OCI-LY3 (cell line): Measurements from ENCODE around the gene TIMELESS.

ENCODE experiments used
- H2AFZ ChIP-seq: fragments of 200-600, 300-600 bp; shearing (Covaris generic); 2 replicates; pipeline ENCODE4 v1.6.0; 2014; ENCODE audit warnings: antibody characterized with exemption, low read depth, low read length
- H3K27ac ChIP-seq: fragments of 200-600, 300-600 bp; sonication (generic); 2 replicates; pipeline ENCODE4 v1.5.1; 2014; ENCODE audit warnings: mild to moderate bottlenecking, low read length, moderate library complexity, mixed read lengths
- H3K27me3 ChIP-seq: fragments of 200-600, 300-600 bp; sonication (generic); 2 replicates; pipeline ENCODE4 v1.6.1; 2014; ENCODE audit warnings: low read depth, low read length, mixed read lengths
- H3K36me3 ChIP-seq: fragments of 200-600, 300-600 bp; sonication (generic); replicated peaks from 2 replicates; pipeline ENCODE3; 2014; ENCODE audit warnings: low read depth, low read length, mixed read lengths
- H3K4me1 ChIP-seq: fragments of 300-600, 200-600 bp; sonication (generic); 2 replicates; pipeline ENCODE4 v1.6.1; 2014; ENCODE audit warnings: low read length, mixed read lengths
- H3K4me2 ChIP-seq: fragments of 200-600, 300-600 bp; sonication (generic); 2 replicates; pipeline ENCODE4 v1.6.1; 2014; ENCODE audit warnings: low read length, mixed read lengths
- H3K4me3 ChIP-seq: fragments of 300-600, 200-600 bp; sonication (generic); 2 replicates; pipeline ENCODE4 v1.5.1; 2014; ENCODE audit warnings: antibody characterized with exemption, mild to moderate bottlenecking, low read length, moderate library complexity
- H3K79me2 ChIP-seq: fragments of 300-600, 200-600 bp; shearing (Covaris generic); 2 replicates; pipeline ENCODE4 v1.6.1; 2014; ENCODE audit warnings: mild to moderate bottlenecking, low read length, mixed read lengths
- H3K9ac ChIP-seq: fragments of 300-600, 200-600 bp; shearing (Covaris generic); 2 replicates; pipeline ENCODE4 v1.6.0; 2014; ENCODE audit warnings: mild to moderate bottlenecking, low read length, moderate library complexity
- H3K9me3 ChIP-seq: fragments of 200-600, 300-600 bp; shearing (Covaris generic); 2 replicates; pipeline ENCODE4 v1.6.1; 2014; ENCODE audit warnings: low read length, mixed read lengths; ENCODE audit not compliant: insufficient read depth
- H4K20me1 ChIP-seq: fragments of 200-600, 300-600 bp; sonication (generic); 2 replicates; pipeline ENCODE4 v1.6.1; 2016; ENCODE audit warnings: low read length, mixed read lengths; ENCODE audit not compliant: insufficient read depth
- EZH2phosphoT487 ChIP-seq: fragments of 200-600 bp; shearing (Covaris generic); IDR thresholded peaks from 2 replicates; pipeline ENCODE4 v1.6.1; 2018; ENCODE audit warnings: antibody characterized with exemption, mixed run types, low read depth
- TF ChIP-seq, protein P1 (sequence below): fragments of 200-600, 300-600 bp; sonication (generic); IDR thresholded peaks from 2 replicates; pipeline ENCODE4 v1.5.1; 2014; ENCODE audit warnings: antibody characterized with exemption, low read length, low read depth

The TIMELESS gene

GRCh38 chr12:56414401-56414800 is 34.8 kb downstream of the TIMELESS start:
- Histone ChIP-seq H3K4me1 (no peaks in the 10 kb centered on the region), H3K9me3 (no peaks in the 10 kb centered on the region), H2AFZ (no peak overlapping the region), H4K20me1 (no peaks in the 10 kb centered on the region), H3K27ac (no peak overlapping the region), H3K27me3 (no peaks in the 10 kb centered on the region), H3K36me3 (peaks cover 33% of the 10 kb centered on the region), H3K79me2 (no peaks in the 10 kb centered on the region), H3K4me3 (no peak overlapping the region), H3K9ac (no peak overlapping the region), H3K4me2 (no peak overlapping the region)
- TF ChIP-seq, protein P1, sequence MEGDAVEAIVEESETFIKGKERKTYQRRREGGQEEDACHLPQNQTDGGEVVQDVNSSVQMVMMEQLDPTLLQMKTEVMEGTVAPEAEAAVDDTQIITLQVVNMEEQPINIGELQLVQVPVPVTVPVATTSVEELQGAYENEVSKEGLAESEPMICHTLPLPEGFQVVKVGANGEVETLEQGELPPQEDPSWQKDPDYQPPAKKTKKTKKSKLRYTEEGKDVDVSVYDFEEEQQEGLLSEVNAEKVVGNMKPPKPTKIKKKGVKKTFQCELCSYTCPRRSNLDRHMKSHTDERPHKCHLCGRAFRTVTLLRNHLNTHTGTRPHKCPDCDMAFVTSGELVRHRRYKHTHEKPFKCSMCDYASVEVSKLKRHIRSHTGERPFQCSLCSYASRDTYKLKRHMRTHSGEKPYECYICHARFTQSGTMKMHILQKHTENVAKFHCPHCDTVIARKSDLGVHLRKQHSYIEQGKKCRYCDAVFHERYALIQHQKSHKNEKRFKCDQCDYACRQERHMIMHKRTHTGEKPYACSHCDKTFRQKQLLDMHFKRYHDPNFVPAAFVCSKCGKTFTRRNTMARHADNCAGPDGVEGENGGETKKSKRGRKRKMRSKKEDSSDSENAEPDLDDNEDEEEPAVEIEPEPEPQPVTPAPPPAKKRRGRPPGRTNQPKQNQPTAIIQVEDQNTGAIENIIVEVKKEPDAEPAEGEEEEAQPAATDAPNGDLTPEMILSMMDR = no peak
- TF ChIP-seq EZH2phosphoT487 = no peak

DNA sequence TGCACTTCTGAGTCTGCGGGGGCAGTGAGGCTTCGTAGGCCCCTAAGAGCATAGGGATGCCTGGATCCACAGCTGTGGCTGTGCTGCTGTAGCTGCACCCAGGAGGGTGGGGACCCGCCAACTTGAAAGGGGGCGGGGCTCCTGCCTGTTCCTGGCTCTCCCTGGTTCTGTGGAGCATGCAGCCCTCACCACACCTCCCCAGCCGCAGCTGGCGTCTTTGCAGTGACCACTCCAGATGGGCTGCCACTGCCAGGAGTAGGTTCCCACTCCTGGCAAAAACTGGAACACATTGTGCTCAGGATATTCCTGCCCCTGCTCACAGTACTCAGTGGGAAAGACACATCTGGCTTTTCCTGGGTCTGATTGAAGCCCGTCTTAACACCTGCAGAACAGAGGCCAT is 35.8 kb downstream of the TIMELESS start:
- TF ChIP-seq EZH2phosphoT487 = no peak
- TF ChIP-seq, protein P1 = no peak
- H3K79me2 ChIP-seq = no peaks in the 10 kb centered on the region
- H3K9ac ChIP-seq = no peak overlapping the region
- H4K20me1 ChIP-seq = no peaks in the 10 kb centered on the region
- H3K27ac ChIP-seq = no peak overlapping the region
- no peaks in the 10 kb centered on the region for H3K27me3 ChIP-seq
- H3K4me1 ChIP-seq = no peaks in the 10 kb centered on the region
- no peaks in the 10 kb centered on the region for H3K9me3 ChIP-seq
- H3K36me3 ChIP-seq = peaks cover 29% of the 10 kb centered on the region
- no peak overlapping the region for H3K4me2 ChIP-seq
- H2AFZ ChIP-seq = no peak overlapping the region
- no peak overlapping the region for H3K4me3 ChIP-seq

DNA sequence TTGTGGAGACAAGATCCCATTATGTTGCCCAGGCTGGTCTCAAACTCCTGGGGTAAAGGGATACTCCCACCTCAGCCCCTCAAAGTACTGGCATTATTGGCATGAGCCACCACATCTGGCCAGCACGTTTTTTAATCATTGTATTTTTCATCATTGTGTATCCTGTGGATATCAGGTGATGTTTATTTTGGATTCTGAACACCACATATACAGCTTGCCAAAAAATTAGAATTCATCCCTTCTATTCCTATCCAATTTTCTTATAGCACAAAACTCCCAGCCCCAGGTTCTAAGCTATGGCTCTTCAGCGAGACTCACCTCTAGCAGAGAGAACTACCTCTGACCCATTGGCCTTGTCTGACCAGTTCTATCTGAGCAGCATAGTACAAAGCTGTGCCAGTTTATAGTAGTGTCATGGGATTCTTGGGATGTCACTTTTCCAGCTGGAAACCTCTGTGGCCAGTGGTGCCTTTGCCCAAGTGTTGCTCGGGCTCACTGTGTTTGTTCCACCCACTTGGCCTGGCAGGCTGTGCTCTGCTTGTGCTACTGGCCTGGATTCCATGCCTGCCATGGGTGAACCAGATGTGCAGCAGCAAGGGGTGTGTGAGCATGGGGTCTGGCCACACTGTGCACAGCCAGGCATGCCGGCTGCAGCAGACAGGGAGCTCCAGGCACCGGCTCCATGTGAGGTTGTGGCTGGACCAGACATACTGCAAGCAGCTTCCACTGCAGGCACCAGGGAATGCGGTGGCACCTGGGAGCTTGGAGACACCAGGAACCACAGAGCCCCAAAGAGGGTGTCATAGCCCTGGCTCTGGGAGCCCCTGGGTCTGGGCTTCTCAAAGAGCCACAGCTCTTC is 37.2 kb downstream of the TIMELESS start:
- H3K27me3 ChIP-seq = no peaks in the 10 kb centered on the region
- H4K20me1 ChIP-seq = no peaks in the 10 kb centered on the region
- no peak overlapping the region for H3K9ac ChIP-seq
- peaks cover 18% of the 10 kb centered on the region for H3K36me3 ChIP-seq
- H3K4me2 ChIP-seq = no peak overlapping the region
- H3K79me2 ChIP-seq = no peaks in the 10 kb centered on the region
- TF ChIP-seq EZH2phosphoT487 = no peak
- TF ChIP-seq, protein P1 = no peak
- H3K4me1 ChIP-seq = no peaks in the 10 kb centered on the region
- no peak overlapping the region for H3K4me3 ChIP-seq
- no peak overlapping the region for H2AFZ ChIP-seq
- no peaks in the 10 kb centered on the region for H3K9me3 ChIP-seq
- H3K27ac ChIP-seq = no peak overlapping the region

DNA sequence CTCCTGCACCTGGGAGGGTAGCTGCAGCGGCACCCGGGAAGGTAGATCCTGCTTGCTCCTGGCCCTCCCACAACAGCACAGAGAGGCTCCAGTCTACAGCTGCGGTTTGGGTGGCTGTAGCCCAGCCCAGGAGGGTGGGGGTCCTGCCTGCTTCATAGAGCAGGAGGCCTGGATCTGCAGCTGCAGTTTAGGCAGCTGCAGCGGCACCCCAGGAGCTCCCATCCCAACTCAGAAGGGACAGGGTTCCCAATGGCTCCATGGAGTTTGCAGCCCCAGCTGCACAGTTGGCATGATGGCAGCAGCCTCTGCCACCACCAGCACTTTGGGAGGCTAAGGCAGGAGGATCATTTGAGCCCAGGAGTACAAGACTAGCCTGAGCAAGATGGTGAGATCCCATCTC is 38.5 kb downstream of the TIMELESS start:
- no peak overlapping the region for H3K9ac ChIP-seq

More for the DNA sequence above, 38.5 kb downstream of the TIMELESS start:
- Histone ChIP-seq H3K27ac (no peak overlapping the region), H3K27me3 (no peaks in the 10 kb centered on the region), H4K20me1 (no peaks in the 10 kb centered on the region), H3K79me2 (no peaks in the 10 kb centered on the region), H3K9me3 (no peaks in the 10 kb centered on the region), H3K36me3 (peaks cover 12% of the 10 kb centered on the region), H3K4me1 (no peaks in the 10 kb centered on the region), H3K4me2 (no peak overlapping the region), H3K4me3 (no peak overlapping the region), H2AFZ (no peak overlapping the region)
- TF ChIP-seq EZH2phosphoT487 = no peak
- TF ChIP-seq, protein P1 = no peak
